ENCODE results near the gene SPCS2. TPM values are rescaled to one million over a fixed set of nuclear protein-coding genes. Genes with fewer than 3 reads are reported as not detected.

Gene SPCS2
- polyA plus RNA-seq, 1 of the 3 experiments (the other 2 are of a cell fraction), result 49.1 TPM

GRCh38 chr11:74948546-74948897 lies 544 bp upstream of the SPCS2 start (continued):
- TF ChIP-seq REST (IDR thresholded peaks at IDR 0.05; ENCODE audit: low read depth, low read length) (no peak), IRF3 (IDR thresholded peaks at IDR 0.05; ENCODE audit: low read depth, low read length) (no peak), NRF1 (IDR thresholded peaks at IDR 0.05; ENCODE audit: low read depth, low read length) (no peak), SMC3 (IDR thresholded peaks at IDR 0.05; ENCODE audit: low read depth, low read length) (no peak), RCOR1 (IDR thresholded peaks at IDR 0.05; ENCODE audit: low read length) (no peak), CHD2 (IDR thresholded peaks at IDR 0.05; ENCODE audit: low read length, partially characterized antibody) (no peak)

- Histone ChIP-seq H3K27me3 (ENCODE audit: insufficient read depth) (no peaks in the 10 kb centered on the region), H3K4me3 (ENCODE audit: low read depth in 2 of 2, low read length in 1 of 2) (peak overlapping the region; percentile 85 to 88), H3K4me2 (peak overlapping the region; percentile 84), H3F3A (replicated peaks; ENCODE audit: insufficient read depth) (peaks cover 6% of the 10 kb centered on the region), H4K20me1 (ENCODE audit: insufficient read depth) (peaks cover 17% of the 10 kb centered on the region), H3K79me2 (ENCODE audit: insufficient read depth) (peaks cover 95% of the 10 kb centered on the region), H2AFZ (ENCODE audit: low read depth) (peak overlapping the region; percentile 72; the same call in 1 of the 2 replicates), H3K9ac (peak overlapping the region; percentile 91), H3K9me3 (no peaks in the 10 kb centered on the region), H3K27ac (ENCODE audit: low read depth in 2 of 2, low read length in 1 of 2) (peak overlapping the region; percentile 72 to 78), H3K4me1 (ENCODE audit: control insufficient read depth in 1 of 2, insufficient read depth in 2 of 2, low read depth in 1 of 2, low read length in 1 of 2) (peaks cover 3 to 11% of the 10 kb centered on the region in 2 experiments; a peak in 3 of 4 replicates), H3K9me2 (no peaks in the 10 kb centered on the region), H3K36me3 (replicated peaks in 1 of 2; ENCODE audit: control insufficient read depth in 1 of 2, insufficient read depth in 2 of 2, low read length in 1 of 2) (peaks cover 11 to 34% of the 10 kb centered on the region in 2 experiments)
- CTCF ChIA-PET, result interaction anchor here (1.0 to 1.8 kb wide), 3 partner anchors 167 to 299 kb away, joined by 3 to 4 read pairs (median 4); no protein-coding TSS in a partner anchor
- WGBS (ENCODE audit: low lambda C conversion rate), result 2% methylated on average over 6 of the region's 6 CpGs
- DNase-seq, result peak; percentile 19
- POLR2A ChIA-PET, result interaction anchor here (2.1 kb wide), 1 partner anchor 39 kb away, joined by 9 read pairs; the partner anchor contains the start of gene NEU3
- TF ChIP-seq, protein P1, sequence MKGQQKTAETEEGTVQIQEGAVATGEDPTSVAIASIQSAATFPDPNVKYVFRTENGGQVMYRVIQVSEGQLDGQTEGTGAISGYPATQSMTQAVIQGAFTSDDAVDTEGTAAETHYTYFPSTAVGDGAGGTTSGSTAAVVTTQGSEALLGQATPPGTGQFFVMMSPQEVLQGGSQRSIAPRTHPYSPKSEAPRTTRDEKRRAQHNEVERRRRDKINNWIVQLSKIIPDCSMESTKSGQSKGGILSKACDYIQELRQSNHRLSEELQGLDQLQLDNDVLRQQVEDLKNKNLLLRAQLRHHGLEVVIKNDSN (IDR thresholded peaks at IDR 0.05; ENCODE audit: borderline replicate concordance, low read depth), result no peak
- TF ChIP-seq MXI1 (IDR thresholded peaks at IDR 0.05; ENCODE audit: low read depth, low read length) (no peak; the same call in 1 of the 2 replicates), PBX3 (IDR thresholded peaks at IDR 0.05) (no peak), YY1 (IDR thresholded peaks at IDR 0.05; ENCODE audit: low read depth) (no peak), RAD21 (IDR thresholded peaks at IDR 0.05; ENCODE audit: low read length) (no peak), RFX5 (IDR thresholded peaks at IDR 0.05; ENCODE audit: low read length) (no peak), FOXJ3 (CRISPR knock-in tag; IDR thresholded peaks at IDR 0.05) (no peak), EP300 (IDR thresholded peaks at IDR 0.05; ENCODE audit: borderline replicate concordance in 1 of 2, low read depth in 1 of 2, low read length in 1 of 2) (no peak), TEAD4 (IDR thresholded peaks at IDR 0.05; ENCODE audit: borderline replicate concordance, insufficient read depth) (no peak), CHD2 (IDR thresholded peaks at IDR 0.05; ENCODE audit: low read length, partially characterized antibody) (no peak), ZBTB33 (IDR thresholded peaks at IDR 0.05; ENCODE audit: borderline replicate concordance, low read depth) (no peak), TCF12 (IDR thresholded peaks at IDR 0.05) (no peak), IRF3 (IDR thresholded peaks at IDR 0.05; ENCODE audit: low read depth, low read length) (no peak)
- TF ChIP-seq, protein P2, sequence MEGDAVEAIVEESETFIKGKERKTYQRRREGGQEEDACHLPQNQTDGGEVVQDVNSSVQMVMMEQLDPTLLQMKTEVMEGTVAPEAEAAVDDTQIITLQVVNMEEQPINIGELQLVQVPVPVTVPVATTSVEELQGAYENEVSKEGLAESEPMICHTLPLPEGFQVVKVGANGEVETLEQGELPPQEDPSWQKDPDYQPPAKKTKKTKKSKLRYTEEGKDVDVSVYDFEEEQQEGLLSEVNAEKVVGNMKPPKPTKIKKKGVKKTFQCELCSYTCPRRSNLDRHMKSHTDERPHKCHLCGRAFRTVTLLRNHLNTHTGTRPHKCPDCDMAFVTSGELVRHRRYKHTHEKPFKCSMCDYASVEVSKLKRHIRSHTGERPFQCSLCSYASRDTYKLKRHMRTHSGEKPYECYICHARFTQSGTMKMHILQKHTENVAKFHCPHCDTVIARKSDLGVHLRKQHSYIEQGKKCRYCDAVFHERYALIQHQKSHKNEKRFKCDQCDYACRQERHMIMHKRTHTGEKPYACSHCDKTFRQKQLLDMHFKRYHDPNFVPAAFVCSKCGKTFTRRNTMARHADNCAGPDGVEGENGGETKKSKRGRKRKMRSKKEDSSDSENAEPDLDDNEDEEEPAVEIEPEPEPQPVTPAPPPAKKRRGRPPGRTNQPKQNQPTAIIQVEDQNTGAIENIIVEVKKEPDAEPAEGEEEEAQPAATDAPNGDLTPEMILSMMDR (IDR thresholded peaks at IDR 0.05), result no peak
Measured at GRCh38 chr11:74949753-74950137, 679 bp downstream of the SPCS2 start.
